Keratinocyte (primary cell): Measurements from ENCODE around the gene VPS26B. TPM values are rescaled to one million over a fixed set of nuclear protein-coding genes. Genes with fewer than 3 reads are reported as not detected.

ENCODE experiments used
- DNase-seq: peaks from one replicate; pipeline ENCODE4 v3.0.0-alpha.2; 2011; ENCODE audit warnings: low read depth, missing footprints, low spot score
- FAIRE-seq: peaks from 2 replicates; lab custom pipeline; 2011; peaks lifted over from hg19 to GRCh38; lab: Jason Lieb, UNC
- H2AFZ ChIP-seq: 2 replicates; pipeline ENCODE4 v1.6.0; 2012; ENCODE audit warnings: low read length, control low read depth, inconsistent platforms; ENCODE audit not compliant: control insufficient read depth
- H3K27ac ChIP-seq: 2 replicates; pipeline ENCODE4 v1.5.1; 2011; ENCODE audit warnings: low read length; ENCODE audit not compliant: control insufficient read depth, insufficient read depth
- H3K27me3 ChIP-seq: 3 replicates; pipeline ENCODE4 v1.6.0; 2011; ENCODE audit warnings: low read length; ENCODE audit not compliant: control insufficient read depth, insufficient read depth; ENCODE audit errors: extremely low read depth
- H3K36me3 ChIP-seq, 2 experiments: 2 replicates in 1 of 2; 3 replicates in 1 of 2; pipeline ENCODE4 v1.5.1; 2011; ENCODE audit warnings: low read length in 2 of 2, mild to moderate bottlenecking in 1 of 2; ENCODE audit not compliant: control insufficient read depth in 2 of 2, insufficient read depth in 2 of 2; ENCODE audit errors: extremely low read depth in 1 of 2
- H3K4me1 ChIP-seq: 3 replicates; pipeline ENCODE4 v1.5.1; 2011; ENCODE audit warnings: low read length; ENCODE audit not compliant: control insufficient read depth, insufficient read depth; ENCODE audit errors: extremely low read depth
- H3K4me2 ChIP-seq: 3 replicates; pipeline ENCODE4 v1.6.0; 2011; ENCODE audit warnings: low read depth, low read length; ENCODE audit not compliant: control insufficient read depth, insufficient read depth; ENCODE audit errors: extremely low read depth
- H3K4me3 ChIP-seq, 3 experiments: fragments of 200-600 bp in 1 of 3; sonication (generic) in 1 of 3; 2 replicates in 2 of 3; 3 replicates in 1 of 3; pipeline ENCODE4 v1.5.1; 2011 to 2016; ENCODE audit warnings: low read length in 3 of 3, mild to moderate bottlenecking in 3 of 3, control low read depth in 2 of 3, inconsistent platforms in 1 of 3, low read depth in 1 of 3, mixed read lengths in 1 of 3, mixed run types in 1 of 3, moderate library complexity in 1 of 3; ENCODE audit not compliant: control insufficient read depth in 2 of 3, insufficient read depth in 2 of 3; ENCODE audit errors: extremely low read depth in 1 of 3
- H3K79me2 ChIP-seq: 2 replicates; pipeline ENCODE4 v1.6.0; 2012; ENCODE audit warnings: low read length; ENCODE audit not compliant: control insufficient read depth, insufficient read depth
- H3K9ac ChIP-seq: 3 replicates; pipeline ENCODE4 v1.6.0; 2011; ENCODE audit warnings: low read length; ENCODE audit not compliant: control insufficient read depth, insufficient read depth; ENCODE audit errors: extremely low read depth
- H3K9me1 ChIP-seq: 3 replicates; pipeline ENCODE4 v1.6.0; 2011; ENCODE audit warnings: low read length; ENCODE audit not compliant: control insufficient read depth, insufficient read depth; ENCODE audit errors: extremely low read depth
- H3K9me3 ChIP-seq: 2 replicates; pipeline ENCODE4 v1.5.1; 2012; ENCODE audit warnings: low read depth, low read length; ENCODE audit not compliant: control insufficient read depth
- H4K20me1 ChIP-seq: 3 replicates; pipeline ENCODE4 v1.6.0; 2011; ENCODE audit warnings: low read length; ENCODE audit not compliant: control insufficient read depth, insufficient read depth; ENCODE audit errors: extremely low read depth
- CTCF ChIP-seq, 3 experiments: IDR thresholded peaks in 1 of 3; conservative IDR thresholded peaks in 1 of 3; optimal IDR thresholded peaks in 1 of 3; 2 replicates in 2 of 3; 3 replicates in 1 of 3; pipeline versions ENCODE3 to v1.5.1; 2011; ENCODE audit warnings: low read length in 3 of 3, mild to moderate bottlenecking in 3 of 3, moderate library complexity in 2 of 3, control low read depth in 1 of 3, inconsistent platforms in 1 of 3; ENCODE audit not compliant: insufficient read depth in 2 of 3; ENCODE audit errors: extremely low read depth in 1 of 3
- EZH2 ChIP-seq: IDR thresholded peaks from one replicate; pipeline ENCODE4 v1.6.1; 2012; ENCODE audit warnings: inconsistent platforms, mild to moderate bottlenecking, low read length, moderate library complexity
- dilution Hi-C: fragments of 300-500 bp; cut with MboI; formaldehyde crosslinking; loops from one replicate; pipeline ENCODE4 v1.7.0; 2020; ENCODE audit warnings: low sequenced_read_pairs; ENCODE audit not compliant: extremely low pct_ligation_motif_present
- polyA plus RNA-seq, 5 experiments: library from polyadenylated mRNA; depleted of rRNA in 3 of 5; stranded (reverse) in 3 of 5; stranded (forward) in 1 of 5; unstranded in 1 of 5; fragments of >200 nt; gene quantifications; 1 replicate in 1 of 5; 2 replicates in 3 of 5; 3 replicates in 1 of 5; pipeline versions ENCODE4 v1.2.1 to v1.2.3, GENCODE V29; 2011 to 2012; ENCODE audit warnings: missing spikeins in 2 of 5, low read depth in 1 of 5, low replicate concordance in 1 of 5

The VPS26B gene
- polyA plus RNA-seq, 1 donor (not counting 4 experiments of a cell fraction or from before 2014, with no cell fraction given): 46.9 TPM

GRCh38 chr11:134205729-134206128 lies 18.7 kb upstream of the VPS26B start:
- Histone ChIP-seq H3K27ac (peak overlapping the region; percentile 1), H3K9me1 (no peaks in the 10 kb centered on the region), H4K20me1 (no peaks in the 10 kb centered on the region), H3K27me3 (no peaks in the 10 kb centered on the region), H3K4me1 (peaks cover 16% of the 10 kb centered on the region), H3K9me3 (no peaks in the 10 kb centered on the region), H3K4me2 (peak overlapping the region; percentile 56), H3K79me2 (no peaks in the 10 kb centered on the region), H2AFZ (peak overlapping the region; percentile 59), H3K9ac (no peak overlapping the region), H3K36me3 (peaks cover 0 to 28% of the 10 kb centered on the region in 2 experiments), H3K4me3 (no peak overlapping the region)
- DNase-seq (peak; percentile 13), FAIRE-seq (peak; percentile 80)
- TF ChIP-seq CTCF (optimal IDR thresholded peaks at IDR 0.05 in 1 of 3, IDR thresholded peaks at IDR 0.05 in 1 of 3, conservative IDR thresholded peaks at IDR 0.05 in 1 of 3; ENCODE audit: extremely low read depth in 1 of 3, insufficient read depth in 2 of 3, low read length in 3 of 3) (no peak), EZH2 (no peak)
- dilution Hi-C loops: no loop called here

- dilution Hi-C loops: no loop called here
Observed at GRCh38 chr11:134206185-134206584, 18.3 kb upstream of the VPS26B start.

More at GRCh38 chr11:134206185-134206584, 18.3 kb upstream of the VPS26B start:
- Histone ChIP-seq H3K4me2 (peak overlapping the region; percentile 56), H2AFZ (peak overlapping the region; percentile 0), H3K79me2 (peaks cover 4% of the 10 kb centered on the region), H3K9me1 (no peaks in the 10 kb centered on the region), H3K4me3 (peak overlapping the region in 1 of 3 experiments; percentile 7), H3K9ac (no peak overlapping the region), H3K27me3 (no peaks in the 10 kb centered on the region), H3K9me3 (no peaks in the 10 kb centered on the region), H4K20me1 (no peaks in the 10 kb centered on the region), H3K27ac (peak overlapping the region; percentile 1), H3K4me1 (peaks cover 16% of the 10 kb centered on the region), H3K36me3 (peaks cover 0 to 28% of the 10 kb centered on the region in 2 experiments)
- no peak for TF ChIP-seq EZH2
- TF ChIP-seq CTCF (optimal IDR thresholded peaks at IDR 0.05 in 1 of 3, IDR thresholded peaks at IDR 0.05 in 1 of 3, conservative IDR thresholded peaks at IDR 0.05 in 1 of 3; ENCODE audit: extremely low read depth in 1 of 3, insufficient read depth in 2 of 3, low read length in 3 of 3): no peak
- DNase-seq (no peak), FAIRE-seq (no peak)
